GM19328 (cell line): Measurements from ENCODE around the gene PHYKPL.
A peak's percentile ranks its signal among the peaks of the same experiment; 100 is the strongest.

ENCODE experiments used
- ATAC-seq: cut with Tn5 transposase; IDR thresholded peaks from one replicate; pipeline ENCODE4 v1.9.1; 2021; ENCODE audit warnings: mild to moderate bottlenecking, moderate library complexity; ENCODE audit not compliant: unreplicated experiment

Gene PHYKPL

DNA sequence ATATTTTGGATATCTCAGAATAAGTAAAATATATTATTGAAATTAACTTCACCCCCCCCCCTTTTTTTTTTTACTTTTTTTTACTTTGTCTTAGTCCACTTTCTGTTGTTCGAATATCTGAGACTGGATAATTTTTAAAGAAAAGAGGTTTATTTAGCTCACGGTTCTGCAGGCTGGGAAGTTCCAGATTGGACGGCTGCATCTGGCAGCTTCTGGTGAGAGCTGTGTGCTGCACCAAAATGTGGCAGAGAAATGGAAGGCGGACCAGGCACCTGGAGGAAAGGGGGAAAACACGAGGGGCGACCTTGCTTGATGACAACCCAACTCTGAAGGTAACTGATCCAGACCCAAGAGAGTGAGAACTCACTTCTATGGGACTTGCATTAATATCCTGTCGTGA is 39.8 kb downstream of the PHYKPL start:
- no peak for ATAC-seq

- ATAC-seq, result no peak
Measured at GRCh38 chr5:178192244-178192643, 40.4 kb downstream of the PHYKPL start.

GRCh38 chr5:178191661-178192060 is 40.9 kb downstream of the PHYKPL start:
- ATAC-seq, result no peak

DNA sequence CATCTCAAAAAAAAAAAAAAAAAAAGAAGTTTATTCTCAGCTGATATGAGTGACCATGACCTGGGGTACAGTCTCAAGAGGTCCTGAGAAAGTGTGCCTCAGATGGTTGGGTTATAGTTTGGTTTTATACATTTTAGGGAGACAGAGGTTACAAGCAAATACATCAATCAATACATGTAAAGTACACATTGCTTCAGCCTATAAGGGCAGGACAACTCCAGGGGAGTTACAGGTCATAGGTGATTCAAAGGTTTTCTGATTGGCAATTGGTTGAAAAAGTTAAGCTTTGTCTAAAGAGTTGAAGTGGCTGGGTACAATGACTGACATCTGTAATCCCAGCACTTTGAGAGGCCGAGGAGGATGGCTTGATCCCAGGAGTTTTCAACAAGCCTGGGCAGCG is 43.2 kb downstream of the PHYKPL start:
- ATAC-seq, result no peak

- ATAC-seq, result no peak
Measured at GRCh38 chr5:178187014-178187413, 45.6 kb downstream of the PHYKPL start, which contains the start of gene GMCL2. TSS of gene GMCL2 (minus strand) at chr5:178187371. CDS start at chr5:178187299, 72 bp downstream.

DNA sequence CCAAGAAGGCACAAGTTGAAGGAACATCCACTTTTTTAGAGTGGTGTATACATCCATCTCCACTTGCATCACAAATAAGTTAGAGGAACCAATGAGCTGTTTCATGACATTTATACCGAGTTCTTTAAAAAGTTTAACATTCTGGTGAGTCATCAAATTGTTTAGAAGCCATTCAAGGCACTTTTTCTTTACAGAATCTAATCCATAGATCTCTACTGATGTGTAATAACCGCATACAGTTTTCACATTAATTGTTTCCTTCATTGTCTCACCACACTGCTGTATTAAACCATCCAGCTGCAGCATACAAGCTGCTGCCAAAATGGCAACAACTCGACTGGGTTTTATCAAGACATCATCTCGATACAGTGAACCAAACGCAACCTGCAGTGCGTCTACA is 46.2 kb downstream of the PHYKPL start:
- ATAC-seq, result no peak

DNA sequence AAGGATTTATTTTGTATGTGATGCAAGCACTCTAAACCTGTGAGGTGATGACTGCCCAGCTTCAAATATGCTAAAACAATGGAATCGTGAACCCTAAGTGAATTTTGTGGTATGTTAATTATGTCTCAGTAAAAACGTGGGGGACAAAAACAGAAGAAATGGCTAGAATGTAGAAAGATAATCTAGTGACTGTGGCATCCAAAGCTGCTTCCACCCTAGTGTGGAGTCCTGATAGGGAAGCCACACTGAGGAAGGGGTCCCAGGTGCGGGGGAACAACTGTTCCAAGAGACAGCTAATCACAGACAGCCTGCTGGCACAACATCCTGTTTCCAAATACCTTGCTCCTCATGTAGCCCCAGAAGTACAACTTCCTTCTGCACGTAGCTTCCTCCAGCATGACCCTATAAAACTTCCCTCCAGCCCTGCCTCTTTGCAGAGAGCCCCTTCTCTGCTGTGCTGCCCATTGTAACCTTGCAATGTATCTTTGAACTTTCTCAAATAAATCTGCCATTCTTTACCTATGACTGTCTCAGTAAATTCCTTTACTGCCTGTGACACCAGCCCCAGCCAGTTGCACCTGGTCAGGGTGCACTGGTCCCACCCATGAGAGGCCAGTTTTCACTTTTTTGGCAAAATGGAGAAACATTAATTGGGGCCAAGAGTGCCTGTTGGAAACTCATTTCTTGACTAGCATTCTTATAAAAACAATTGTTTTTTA is 50.3 kb downstream of the PHYKPL start:
- ATAC-seq, result no peak

- no peak for ATAC-seq
Measured at GRCh38 chr5:178180141-178180863, 52.3 kb downstream of the PHYKPL start.

- ATAC-seq, result no peak
Measured at GRCh38 chr5:178177569-178177968, 55.0 kb downstream of the PHYKPL start.

DNA sequence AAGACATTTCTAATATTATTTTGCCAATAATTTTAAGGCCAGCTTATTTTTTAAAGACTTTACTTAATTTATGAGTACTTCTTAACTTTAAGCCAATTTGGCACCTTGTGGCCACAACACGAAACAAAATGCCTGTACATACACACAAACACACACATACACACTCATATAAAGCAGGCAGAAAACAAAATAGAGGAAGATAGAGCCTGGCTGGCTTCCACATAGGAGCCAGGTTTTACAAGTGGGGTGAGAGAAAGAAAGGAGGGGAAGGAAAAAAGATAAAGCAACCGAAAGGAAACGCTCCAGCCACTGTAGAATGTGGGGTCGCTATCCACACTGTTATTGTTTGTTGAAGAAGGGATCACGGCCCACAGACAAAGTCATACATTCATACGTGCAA is 55.8 kb downstream of the PHYKPL start:
- no peak for ATAC-seq

DNA sequence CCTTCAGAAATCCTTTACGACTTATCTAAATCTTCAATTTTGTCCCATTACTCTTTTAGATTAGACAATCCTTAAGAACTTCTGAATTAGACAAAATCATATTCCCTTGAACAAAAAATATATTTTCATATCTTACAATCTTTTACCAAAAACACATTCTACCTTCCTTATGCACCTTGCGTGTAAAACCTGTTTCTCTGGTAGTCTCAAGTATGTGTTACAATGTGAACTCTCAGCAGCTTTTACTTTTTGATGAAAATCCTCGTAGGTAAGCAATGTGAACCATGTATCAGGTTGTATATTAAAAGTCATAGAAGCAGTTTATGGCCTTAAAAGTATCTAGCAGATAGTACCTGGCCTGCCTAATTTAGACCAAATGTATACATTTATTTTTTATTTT is 58.1 kb downstream of the PHYKPL start:
- no peak for ATAC-seq

DNA sequence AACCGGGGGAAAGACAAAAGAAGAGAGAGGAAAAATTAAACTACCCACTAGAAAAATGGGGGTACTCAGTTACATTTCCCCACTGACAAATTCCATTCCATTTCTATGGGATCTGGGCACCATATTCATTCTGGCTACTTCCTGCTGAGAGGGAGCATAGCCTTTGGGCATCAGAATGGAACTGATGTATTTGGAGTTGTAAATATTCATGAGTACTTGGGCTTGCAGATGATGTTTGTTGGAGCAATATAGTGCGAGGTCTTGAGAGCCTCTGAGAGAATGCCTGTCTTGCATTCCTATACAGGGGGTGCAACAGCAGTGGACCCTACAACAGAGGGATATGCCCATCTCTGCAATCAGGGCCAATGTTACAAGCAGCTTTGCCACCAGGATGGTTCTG is 62.1 kb downstream of the PHYKPL start:
- ATAC-seq, result no peak

DNA sequence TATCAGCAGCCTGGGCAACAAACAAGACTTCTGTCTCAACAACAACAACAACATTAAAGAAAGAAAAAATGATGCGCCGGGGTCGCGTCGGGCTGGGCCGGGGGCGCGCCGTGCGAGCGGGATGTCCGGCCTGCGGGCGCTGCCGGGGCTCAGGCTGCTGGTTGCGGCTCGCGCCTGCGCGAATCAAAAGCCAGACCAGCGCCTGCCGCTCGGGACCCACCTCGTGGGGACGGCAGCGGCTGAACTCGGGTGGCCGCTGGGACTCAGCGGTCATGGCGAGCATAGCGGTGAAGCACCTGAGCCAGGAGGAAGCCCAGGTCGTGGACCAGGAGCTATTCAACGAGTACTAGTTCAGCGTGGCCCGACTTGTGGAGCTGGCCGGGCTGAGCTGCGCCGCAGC is 67.0 kb downstream of the PHYKPL start:
- ATAC-seq, result no peak

DNA sequence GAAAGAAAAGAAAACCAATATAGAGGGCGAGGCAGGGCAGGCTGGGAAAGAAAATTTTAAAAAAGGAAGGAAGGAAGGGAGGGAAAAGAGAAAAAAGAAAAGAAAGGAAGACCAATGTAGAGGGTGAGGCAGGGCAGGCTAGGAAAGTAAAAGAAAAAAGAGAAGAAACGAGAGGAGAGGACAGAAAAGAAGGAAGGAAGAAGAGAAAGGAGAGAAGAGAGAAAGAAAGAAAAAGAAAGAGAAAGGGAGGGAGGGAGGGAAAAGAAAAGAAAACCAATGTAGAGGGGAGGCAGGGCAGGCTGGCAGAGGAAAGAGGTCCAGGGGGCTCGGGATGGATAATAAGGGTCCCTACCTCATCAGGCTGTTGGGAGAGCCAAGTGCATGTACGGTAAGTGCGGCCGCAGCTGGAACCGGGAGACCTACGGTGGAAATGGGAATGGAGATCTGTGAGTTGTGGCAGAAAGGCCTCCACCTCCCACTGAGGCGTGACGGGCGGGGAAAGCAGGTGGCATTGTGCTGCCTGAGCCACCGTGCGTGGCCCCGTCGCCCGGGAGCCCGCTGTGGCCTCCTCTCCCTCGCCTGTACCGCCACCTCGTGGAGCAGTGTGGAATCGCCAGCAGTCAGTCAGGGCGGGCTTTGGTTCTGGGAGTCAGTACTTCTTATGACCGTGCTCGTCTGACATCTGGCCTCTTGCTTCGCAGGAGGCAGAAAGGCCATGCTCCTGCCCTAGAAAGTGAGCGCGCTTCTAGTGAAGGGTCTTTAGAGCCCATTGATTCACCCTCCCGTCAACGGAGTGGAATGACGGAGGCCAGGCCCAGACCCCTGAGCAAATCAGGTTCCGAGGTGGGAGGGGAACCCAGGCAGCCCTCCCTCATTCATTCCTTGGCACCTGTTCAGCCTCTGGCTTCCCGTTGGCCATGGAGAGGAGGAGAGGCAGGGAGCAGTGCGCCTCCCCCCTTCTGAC is 68.5 kb downstream of the PHYKPL start:
- peak; percentile 83 for ATAC-seq

DNA sequence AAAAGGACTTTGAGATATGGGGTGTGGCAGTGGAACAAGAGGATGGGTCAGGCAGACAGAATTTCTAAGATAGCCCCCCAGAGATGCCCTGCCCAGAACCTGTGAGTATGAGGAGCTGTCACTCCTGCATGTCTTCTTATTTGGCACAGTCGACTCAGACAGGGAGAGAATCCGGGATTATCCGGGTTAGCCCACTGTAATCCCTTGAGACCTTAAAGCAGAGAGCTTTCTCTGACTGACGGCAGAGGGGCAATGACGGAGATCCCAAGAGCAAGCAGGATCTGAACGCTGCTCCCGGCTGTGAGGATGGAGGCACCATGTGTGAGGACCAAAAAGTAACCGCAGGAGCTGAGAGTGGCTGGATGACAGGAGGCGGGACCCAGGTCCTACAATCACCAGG is 70.1 kb downstream of the PHYKPL start:
- no peak for ATAC-seq

DNA sequence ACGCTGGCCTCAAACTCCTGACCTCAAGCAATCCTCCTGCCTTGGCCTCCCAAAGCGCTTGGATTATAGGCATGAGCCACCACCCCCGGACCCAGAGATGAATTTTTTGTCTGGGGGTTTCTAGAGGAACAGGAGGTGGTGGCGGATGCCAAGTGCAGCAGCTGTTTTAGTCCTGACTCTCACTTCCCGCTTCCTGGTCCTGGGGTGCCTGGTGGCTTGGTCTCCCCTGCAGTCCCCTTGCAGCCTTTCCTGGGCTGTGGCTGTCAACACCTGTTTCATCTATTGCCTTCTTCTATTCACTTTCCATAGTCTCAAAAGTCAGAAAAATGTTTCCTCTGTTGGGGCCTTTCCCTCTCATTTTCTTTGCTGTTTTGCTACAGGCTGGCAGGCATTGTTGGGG is 72.4 kb downstream of the PHYKPL start:
- ATAC-seq, result no peak
